ENCODE data around the gene PATL2.
"Not testable (repeated sequence)": the region's sequence is repeated elsewhere in the genome, so short reads cannot be mapped to it uniquely, and the experiment has no call there.

The PATL2 gene

GRCh38 chr15:44654858-44655257, 56.3 kb downstream of the PATL2 start:
- DNase-seq: no peak

GRCh38 chr15:44647637-44648036, 63.5 kb downstream of the PATL2 start:
- no peak for DNase-seq

- no peak for DNase-seq
Observed at GRCh38 chr15:44647036-44647435, 64.1 kb downstream of the PATL2 start.

- no peak for DNase-seq
Observed at GRCh38 chr15:44646460-44646859, 64.7 kb downstream of the PATL2 start.

- DNase-seq: no peak
Observed at GRCh38 chr15:44641651-44642050, 69.5 kb downstream of the PATL2 start.

GRCh38 chr15:44636976-44637375, 74.1 kb downstream of the PATL2 start:
- no peak for DNase-seq

GRCh38 chr15:44633603-44634002, 77.5 kb downstream of the PATL2 start:
- no peak for DNase-seq

- DNase-seq: not testable (repeated sequence)
Observed at GRCh38 chr15:44625286-44625685, 85.8 kb downstream of the PATL2 start.

- DNase-seq: no peak
Observed at GRCh38 chr15:44623178-44623577, 87.9 kb downstream of the PATL2 start.

GRCh38 chr15:44620081-44620480, 91.0 kb downstream of the PATL2 start:
- no peak for DNase-seq

- DNase-seq: no peak
Observed at GRCh38 chr15:44616974-44617373, 94.1 kb downstream of the PATL2 start.
